DOHH2 (cell line): Measurements from ENCODE around the gene HNF4A.

Experiments used
- H3F3A ChIP-seq: fragments of 200-600 bp; sonication (generic), shearing (Covaris generic); 2 replicates; pipeline ENCODE4 v1.6.0; 2016; ENCODE audit warnings: antibody characterized with exemption, mild to moderate bottlenecking; ENCODE audit not compliant: control insufficient read depth, insufficient read depth
- H3K27ac ChIP-seq: fragments of 200-600 bp; sonication (generic); 2 replicates; pipeline ENCODE4 v1.5.1; 2014; ENCODE audit warnings: low read depth, mild to moderate bottlenecking, low read length, moderate library complexity
- H3K27me3 ChIP-seq: fragments of 200-600 bp; sonication (generic); 2 replicates; pipeline ENCODE4 v1.6.1; 2014; ENCODE audit warnings: mild to moderate bottlenecking, low read length, mixed read lengths; ENCODE audit not compliant: control insufficient read depth
- H3K36me3 ChIP-seq: fragments of 200-600 bp; sonication (generic); 2 replicates; pipeline ENCODE4 v1.6.1; 2014; ENCODE audit warnings: mild to moderate bottlenecking, low read length, moderate library complexity, mixed read lengths; ENCODE audit not compliant: control insufficient read depth
- H3K4me1 ChIP-seq: fragments of 200-600 bp; sonication (generic); 2 replicates; pipeline ENCODE4 v1.6.1; 2014; ENCODE audit warnings: mild to moderate bottlenecking, low read length, mixed read lengths; ENCODE audit not compliant: control insufficient read depth
- H3K4me2 ChIP-seq: fragments of 200-600 bp; sonication (generic); 2 replicates; pipeline ENCODE4 v1.6.0; 2014; ENCODE audit warnings: mild to moderate bottlenecking, low read length, moderate library complexity
- H3K4me3 ChIP-seq: fragments of 200-600 bp; sonication (generic); 2 replicates; pipeline ENCODE4 v1.5.1; 2014; ENCODE audit warnings: mild to moderate bottlenecking, low read length, mixed read lengths
- H3K79me2 ChIP-seq: fragments of 200-600 bp; sonication (generic); 2 replicates; pipeline ENCODE4 v1.6.1; 2014; ENCODE audit warnings: mild to moderate bottlenecking, low read length, mixed read lengths; ENCODE audit not compliant: control insufficient read depth
- H3K9me2 ChIP-seq: fragments of 200-600 bp; sonication (generic); replicated peaks from 2 replicates; pipeline ENCODE4 v1.6.1; 2014; ENCODE audit warnings: mild to moderate bottlenecking, low read length, mixed read lengths; ENCODE audit not compliant: control insufficient read depth
- H3K9me3 ChIP-seq: fragments of 200-600 bp; sonication (generic); 2 replicates; pipeline ENCODE4 v1.6.1; 2014; ENCODE audit warnings: antibody characterized with exemption, low read length, mixed read lengths; ENCODE audit not compliant: control insufficient read depth, insufficient read depth
- H4K20me1 ChIP-seq: fragments of 200-600 bp; sonication (generic); 2 replicates; pipeline ENCODE4 v1.6.0; 2014; ENCODE audit warnings: low read depth, mild to moderate bottlenecking, antibody characterized with exemption, low read length, moderate library complexity; ENCODE audit not compliant: control insufficient read depth, insufficient read depth
- EZH2phosphoT487 ChIP-seq: fragments of 200-600 bp; sonication (generic); IDR thresholded peaks from 2 replicates; pipeline ENCODE4 v1.6.1; 2017; ENCODE audit warnings: borderline replicate concordance, mild to moderate bottlenecking, antibody characterized with exemption, low read length, moderate library complexity, mixed read lengths
- TF ChIP-seq, protein P1 (sequence below): fragments of 200-600 bp; sonication (generic); IDR thresholded peaks from one replicate; pipeline ENCODE4 v1.5.1; 2014; ENCODE audit warnings: antibody characterized with exemption, mild to moderate bottlenecking, low read depth, low read length; ENCODE audit not compliant: poor library complexity, severe bottlenecking

The HNF4A gene

DNA sequence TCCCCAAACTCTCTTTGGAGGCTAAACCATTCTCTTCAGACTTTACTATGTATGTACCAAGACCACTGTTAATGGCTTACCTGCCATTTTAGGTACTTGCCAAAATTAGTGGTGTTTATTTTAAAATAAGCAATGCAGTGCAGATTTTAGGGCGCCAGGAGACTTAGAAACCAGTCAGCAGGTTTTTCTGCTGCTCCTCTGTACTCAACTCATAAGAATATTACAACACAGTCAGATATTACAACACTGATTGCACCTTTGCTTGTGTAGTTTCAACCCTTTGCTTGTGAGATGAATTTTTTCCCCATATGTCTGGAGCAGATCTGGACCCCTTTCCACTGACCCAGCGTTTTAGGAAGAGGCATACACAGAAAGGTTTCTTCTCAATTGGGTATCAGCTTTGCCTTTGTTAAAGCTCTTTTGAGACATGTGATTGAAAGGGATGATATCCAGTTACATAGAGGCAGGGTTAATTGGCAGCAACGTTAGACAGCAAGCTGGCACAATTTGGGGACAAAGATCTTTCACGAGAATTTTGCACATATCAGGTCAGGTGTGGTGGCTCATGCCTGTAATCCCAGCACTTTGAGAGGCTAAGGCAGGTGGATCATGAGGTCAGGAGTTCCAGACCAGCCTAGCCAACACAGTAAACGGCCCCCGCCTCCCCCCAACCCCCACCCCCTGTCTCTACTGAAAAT lies 126.4 kb downstream of the HNF4A start:
- Histone ChIP-seq H3K9me3 (no peaks in the 10 kb centered on the region), H3F3A (peaks cover 6% of the 10 kb centered on the region; the same call in 1 of the 2 replicates), H3K27ac (no peak overlapping the region), H3K4me2 (no peak overlapping the region), H3K4me3 (no peak overlapping the region), H3K79me2 (peaks cover 10% of the 10 kb centered on the region), H3K4me1 (peaks cover 16% of the 10 kb centered on the region), H4K20me1 (no peaks in the 10 kb centered on the region), H3K9me2 (no peaks in the 10 kb centered on the region), H3K27me3 (no peaks in the 10 kb centered on the region), H3K36me3 (peaks cover 56% of the 10 kb centered on the region)
- TF ChIP-seq, protein P1, sequence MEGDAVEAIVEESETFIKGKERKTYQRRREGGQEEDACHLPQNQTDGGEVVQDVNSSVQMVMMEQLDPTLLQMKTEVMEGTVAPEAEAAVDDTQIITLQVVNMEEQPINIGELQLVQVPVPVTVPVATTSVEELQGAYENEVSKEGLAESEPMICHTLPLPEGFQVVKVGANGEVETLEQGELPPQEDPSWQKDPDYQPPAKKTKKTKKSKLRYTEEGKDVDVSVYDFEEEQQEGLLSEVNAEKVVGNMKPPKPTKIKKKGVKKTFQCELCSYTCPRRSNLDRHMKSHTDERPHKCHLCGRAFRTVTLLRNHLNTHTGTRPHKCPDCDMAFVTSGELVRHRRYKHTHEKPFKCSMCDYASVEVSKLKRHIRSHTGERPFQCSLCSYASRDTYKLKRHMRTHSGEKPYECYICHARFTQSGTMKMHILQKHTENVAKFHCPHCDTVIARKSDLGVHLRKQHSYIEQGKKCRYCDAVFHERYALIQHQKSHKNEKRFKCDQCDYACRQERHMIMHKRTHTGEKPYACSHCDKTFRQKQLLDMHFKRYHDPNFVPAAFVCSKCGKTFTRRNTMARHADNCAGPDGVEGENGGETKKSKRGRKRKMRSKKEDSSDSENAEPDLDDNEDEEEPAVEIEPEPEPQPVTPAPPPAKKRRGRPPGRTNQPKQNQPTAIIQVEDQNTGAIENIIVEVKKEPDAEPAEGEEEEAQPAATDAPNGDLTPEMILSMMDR, result no peak

DNA sequence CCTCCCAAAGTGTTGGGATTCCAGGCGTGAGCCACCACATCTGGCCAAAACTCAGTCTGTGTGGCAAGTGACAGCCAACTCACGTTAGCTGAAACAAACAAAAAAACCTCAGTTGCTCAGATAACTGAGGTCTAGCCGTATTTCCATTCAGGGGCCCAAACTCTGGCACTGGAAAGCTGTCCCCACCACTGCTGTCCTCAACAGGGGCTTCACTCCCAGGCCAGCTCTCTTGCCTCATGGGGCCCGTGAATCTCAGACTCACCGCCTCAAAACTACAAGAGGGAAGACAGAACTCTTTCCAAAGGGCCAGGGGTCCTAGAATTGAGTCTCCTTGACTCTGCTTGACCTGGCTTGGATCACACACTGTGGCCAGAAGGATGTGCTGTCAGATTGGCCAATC lies 127.6 kb downstream of the HNF4A start:
- Histone ChIP-seq H3K4me2 (no peak overlapping the region), H3F3A (peaks cover 4% of the 10 kb centered on the region; the same call in 1 of the 2 replicates), H3K79me2 (peaks cover under 1% of the 10 kb centered on the region), H3K27me3 (no peaks in the 10 kb centered on the region), H3K36me3 (peaks cover 57% of the 10 kb centered on the region), H3K27ac (no peak overlapping the region), H3K4me3 (no peak overlapping the region), H4K20me1 (no peaks in the 10 kb centered on the region), H3K9me3 (no peaks in the 10 kb centered on the region), H3K9me2 (no peaks in the 10 kb centered on the region), H3K4me1 (peaks cover 11% of the 10 kb centered on the region)
- TF ChIP-seq, protein P1, result no peak
- no peak for TF ChIP-seq EZH2phosphoT487
